Neural cell (in vitro differentiated cells): ENCODE measurements around the gene PER1. TPM values are rescaled to one million over a fixed set of nuclear protein-coding genes. Genes with fewer than 3 reads are reported as not detected.
A peak's percentile ranks its signal among the peaks of the same experiment; 100 is the strongest.

Experiments used
- H2AFZ ChIP-seq: fragments of 200-600, 300-800 bp; sonication (generic), shearing (Covaris generic); 2 replicates; pipeline ENCODE4 v1.6.0; 2014; ENCODE audit warnings: low read depth, mild to moderate bottlenecking, antibody characterized with exemption, low read length, moderate library complexity
- H3F3A ChIP-seq: fragments of 200-600 bp; shearing (Covaris generic); 2 replicates; pipeline ENCODE4 v1.6.1; 2016; ENCODE audit warnings: mild to moderate bottlenecking, moderate library complexity, mixed read lengths, antibody characterized with exemption, low read length; ENCODE audit not compliant: insufficient read depth, poor library complexity, severe bottlenecking
- H3K27ac ChIP-seq: fragments of 200-600, 300-800 bp; sonication (generic), shearing (Covaris generic); 2 replicates; pipeline ENCODE4 v1.5.1; 2014; ENCODE audit warnings: mild to moderate bottlenecking, low read length, moderate library complexity
- H3K27me3 ChIP-seq: fragments of 300-800, 200-600 bp; sonication (generic), shearing (Covaris generic); 2 replicates; pipeline ENCODE4 v1.6.0; 2014; ENCODE audit warnings: mild to moderate bottlenecking, low read depth, low read length, moderate library complexity; ENCODE audit not compliant: insufficient read depth
- H3K36me3 ChIP-seq: fragments of 300-800, 200-600 bp; sonication (generic), shearing (Covaris generic); 2 replicates; pipeline ENCODE4 v1.5.1; 2014; ENCODE audit warnings: mild to moderate bottlenecking, antibody characterized with exemption, low read length, moderate library complexity; ENCODE audit not compliant: insufficient read depth
- H3K4me2 ChIP-seq: fragments of 300-800, 200-600 bp; sonication (generic), shearing (Covaris generic); 2 replicates; pipeline ENCODE4 v1.6.0; 2014; ENCODE audit warnings: mild to moderate bottlenecking, low read length
- H3K4me3 ChIP-seq: fragments of 300-800, 200-600 bp; sonication (generic), shearing (Covaris generic); 2 replicates; pipeline ENCODE4 v1.5.1; 2014; ENCODE audit warnings: mild to moderate bottlenecking, low read length, moderate library complexity
- H3K79me2 ChIP-seq: fragments of 200-600 bp; shearing (Covaris generic); replicated peaks from 2 replicates; pipeline ENCODE4 v1.6.0; 2014; ENCODE audit warnings: mild to moderate bottlenecking, low read length, moderate library complexity; ENCODE audit not compliant: insufficient read depth
- H3K9ac ChIP-seq: fragments of 300-800, 200-600 bp; sonication (generic), shearing (Covaris generic); 2 replicates; pipeline ENCODE4 v1.6.1; 2016; ENCODE audit warnings: mild to moderate bottlenecking, low read length, mixed read lengths
- H3K9me2 ChIP-seq: fragments of 200-600 bp; shearing (Covaris generic); 2 replicates; pipeline ENCODE4 v1.6.1; 2016; ENCODE audit warnings: mild to moderate bottlenecking, low read length, mixed read lengths; ENCODE audit not compliant: insufficient read depth
- H3K9me3 ChIP-seq: fragments of 200-600, 300-800 bp; sonication (generic), shearing (Covaris generic); 2 replicates; pipeline ENCODE4 v1.6.1; 2016; ENCODE audit warnings: mild to moderate bottlenecking, mixed run types, low read length, moderate library complexity, mixed read lengths
- H4K20me1 ChIP-seq: fragments of 200-600 bp; shearing (Covaris generic); 2 replicates; pipeline ENCODE4 v1.6.1; 2016; ENCODE audit warnings: mild to moderate bottlenecking, mixed run types; ENCODE audit not compliant: insufficient read depth
- CTCF ChIP-seq: fragments of 450-650 bp; IDR thresholded peaks from 2 replicates; pipeline ENCODE4 v1.5.1; 2014; ENCODE audit warnings: antibody characterized with exemption, mild to moderate bottlenecking, moderate library complexity; ENCODE audit not compliant: poor library complexity, severe bottlenecking
- EP300 ChIP-seq: fragments of 450-650 bp; conservative IDR thresholded peaks from 2 replicates; pipeline ENCODE4 v1.6.1; 2014; ENCODE audit warnings: antibody characterized with exemption, mild to moderate bottlenecking, moderate library complexity; ENCODE audit not compliant: poor library complexity, severe bottlenecking
- EZH2 ChIP-seq: fragments of 200-600, 300-800 bp; shearing (Covaris generic), sonication (generic); IDR thresholded peaks from 2 replicates; pipeline ENCODE4 v1.6.1; 2014; ENCODE audit warnings: antibody characterized with exemption, low read length, borderline replicate concordance, mild to moderate bottlenecking; ENCODE audit not compliant: insufficient read depth, poor library complexity, severe bottlenecking
- MXI1 ChIP-seq: fragments of 450-650 bp; conservative IDR thresholded peaks from 2 replicates; pipeline ENCODE4 v1.6.1; 2014; ENCODE audit warnings: antibody characterized with exemption, mild to moderate bottlenecking; ENCODE audit not compliant: poor library complexity, severe bottlenecking
- POLR2AphosphoS5 ChIP-seq: IDR thresholded peaks from 2 replicates; pipeline ENCODE4 v1.6.1; 2012
- RAD21 ChIP-seq: fragments of 450-650 bp; conservative IDR thresholded peaks from 2 replicates; pipeline ENCODE4 v1.6.1; 2014; ENCODE audit warnings: antibody characterized with exemption, mild to moderate bottlenecking, moderate library complexity
- REST ChIP-seq: IDR thresholded peaks from 2 replicates; pipeline ENCODE4 v1.6.1; 2012; ENCODE audit warnings: borderline replicate concordance
- SMC3 ChIP-seq: fragments of 450-650 bp; conservative IDR thresholded peaks from 2 replicates; pipeline ENCODE4 v1.6.1; 2014; ENCODE audit warnings: antibody characterized with exemption, mild to moderate bottlenecking, moderate library complexity; ENCODE audit not compliant: poor library complexity
- TAF1 ChIP-seq: IDR thresholded peaks from 2 replicates; pipeline ENCODE4 v1.6.1; 2012; ENCODE audit warnings: low read depth
- polyA plus RNA-seq: library from polyadenylated mRNA; depleted of rRNA; stranded (reverse); fragments of >200 nt; gene quantifications from 2 replicates; pipeline ENCODE4 v1.2.3, GENCODE V29; 2014

The PER1 gene
- polyA plus RNA-seq, 1 donor from 2014 or later, result 1.9 TPM

GRCh38 chr17:8117367-8117979 lies 34.7 kb downstream of the PER1 start:
- Histone ChIP-seq H3K4me2 (peak overlapping the region; percentile 91), H3F3A (peaks cover 12% of the 10 kb centered on the region), H3K9ac (peak overlapping the region; percentile 80), H3K9me2 (no peaks in the 10 kb centered on the region), H2AFZ (peak overlapping the region; percentile 45), H4K20me1 (peaks cover 6% of the 10 kb centered on the region), H3K27me3 (peaks cover 58% of the 10 kb centered on the region), H3K79me2 (no peaks in the 10 kb centered on the region), H3K4me3 (peak overlapping the region; percentile 88), H3K36me3 (no peaks in the 10 kb centered on the region), H3K27ac (peak overlapping the region; percentile 79), H3K9me3 (no peaks in the 10 kb centered on the region)
- TF ChIP-seq CTCF (no peak), EP300 (no peak)

GRCh38 chr17:8116776-8117175 lies 35.4 kb downstream of the PER1 start:
- Histone ChIP-seq H3K79me2 (no peaks in the 10 kb centered on the region), H2AFZ (no peak overlapping the region), H3K9me3 (no peaks in the 10 kb centered on the region), H3K27me3 (peaks cover 57% of the 10 kb centered on the region), H3K4me3 (no peak overlapping the region), H3K27ac (no peak overlapping the region), H3F3A (peaks cover 12% of the 10 kb centered on the region), H3K36me3 (no peaks in the 10 kb centered on the region), H3K4me2 (no peak overlapping the region), H3K9ac (no peak overlapping the region), H3K9me2 (no peaks in the 10 kb centered on the region), H4K20me1 (peaks cover 6% of the 10 kb centered on the region)
- TF ChIP-seq CTCF (no peak), EP300 (no peak), RAD21 (no peak), MXI1 (no peak), SMC3 (no peak), POLR2AphosphoS5 (no peak), EZH2 (no peak)

GRCh38 chr17:8110907-8111306 lies 41.3 kb downstream of the PER1 start:
- Histone ChIP-seq H3K27me3 (peaks cover 70% of the 10 kb centered on the region), H3K9me3 (no peaks in the 10 kb centered on the region), H3K9me2 (no peaks in the 10 kb centered on the region), H3K36me3 (no peaks in the 10 kb centered on the region), H3F3A (no peaks in the 10 kb centered on the region), H3K79me2 (no peaks in the 10 kb centered on the region), H2AFZ (no peak overlapping the region), H3K4me2 (no peak overlapping the region), H4K20me1 (no peaks in the 10 kb centered on the region), H3K9ac (no peak overlapping the region), H3K27ac (no peak overlapping the region), H3K4me3 (no peak overlapping the region)
- TF ChIP-seq REST (no peak), EZH2 (no peak), TAF1 (no peak), EP300 (no peak), POLR2AphosphoS5 (no peak), MXI1 (no peak), RAD21 (no peak), CTCF (no peak), SMC3 (no peak)
